Fibroblast of lung (primary cell): Measurements from ENCODE around the gene VPS13C.

Experiments used
- CTCF ChIP-seq, 2 donors: IDR thresholded peaks in 1 of 2; conservative IDR thresholded peaks in 1 of 2; 1 replicate in 1 of 2; 2 replicates in 1 of 2; pipeline ENCODE4 v1.5.1; 2011 to 2012; ENCODE audit warnings: low read length in 2 of 2, control low read depth in 1 of 2, inconsistent platforms in 1 of 2, low read depth in 1 of 2, mild to moderate bottlenecking in 1 of 2
- EZH2 ChIP-seq: IDR thresholded peaks from 2 replicates; pipeline ENCODE4 v1.5.1; 2012; ENCODE audit warnings: low read length, control low read depth, mild to moderate bottlenecking; ENCODE audit errors: missing control alignments

GRCh38 chr15:61835029-61835428, 225.2 kb downstream of the VPS13C start:
- TF ChIP-seq CTCF (conservative IDR thresholded peaks at IDR 0.05 in 1 of 2, IDR thresholded peaks at IDR 0.05 in 1 of 2; ENCODE audit: low read depth in 1 of 2, low read length in 2 of 2), result no peak
- no peak for TF ChIP-seq EZH2
